AG09309 (cell line): ENCODE data around the gene SRCAP.

Experiments
- DNase-seq: peaks from one replicate; pipeline ENCODE4 v3.0.0-alpha.2; 2010; ENCODE audit warnings: low read depth
- H3K4me3 ChIP-seq: 2 replicates; pipeline ENCODE4 v1.5.1; 2011; ENCODE audit warnings: mild to moderate bottlenecking, low read depth, low read length, moderate library complexity; ENCODE audit not compliant: control insufficient read depth
- CTCF ChIP-seq: IDR thresholded peaks from 2 replicates; pipeline ENCODE4 v1.5.1; 2011; ENCODE audit warnings: mild to moderate bottlenecking, low read depth, low read length, inconsistent platforms; ENCODE audit not compliant: insufficient read depth, control insufficient read depth; ENCODE audit errors: missing control alignments

Gene SRCAP

GRCh38 chr16:30710971-30711370, 12.0 kb downstream of the SRCAP start:
- DNase-seq: no peak
- no peak for TF ChIP-seq CTCF
- no peak overlapping the region for H3K4me3 ChIP-seq

- DNase-seq: no peak
- no peak for TF ChIP-seq CTCF
- H3K4me3 ChIP-seq: no peak overlapping the region
Measured at GRCh38 chr16:30711712-30712111, 12.7 kb downstream of the SRCAP start.

GRCh38 chr16:30715750-30716445, 16.9 kb downstream of the SRCAP start:
- DNase-seq: no peak
- H3K4me3 ChIP-seq: no peak overlapping the region
- TF ChIP-seq CTCF: no peak

GRCh38 chr16:30720086-30720485, 21.1 kb downstream of the SRCAP start:
- no peak for DNase-seq
- H3K4me3 ChIP-seq: no peak overlapping the region
- no peak for TF ChIP-seq CTCF

- DNase-seq: no peak
- TF ChIP-seq CTCF: no peak
- H3K4me3 ChIP-seq: no peak overlapping the region
Measured at GRCh38 chr16:30720694-30721093, 21.7 kb downstream of the SRCAP start.

GRCh38 chr16:30721167-30721566, 22.2 kb downstream of the SRCAP start:
- no peak for TF ChIP-seq CTCF
- no peak for DNase-seq
- no peak overlapping the region for H3K4me3 ChIP-seq
